HG03095 (cell line): ENCODE measurements around the gene CBX1.

ENCODE experiments used
- ATAC-seq: cut with Tn5 transposase; IDR thresholded peaks from one replicate; pipeline ENCODE4 v1.9.1; 2021; ENCODE audit warnings: moderate library complexity; ENCODE audit not compliant: unreplicated experiment

The CBX1 gene

GRCh38 chr17:48101012-48101720 lies at the start of gene CBX1:
Gene CBX1, minus strand, starts transcription at chr17:48101478. Its CDS starts 24,474 bp downstream, at chr17:48077004.
- peak; percentile 84 for ATAC-seq

DNA sequence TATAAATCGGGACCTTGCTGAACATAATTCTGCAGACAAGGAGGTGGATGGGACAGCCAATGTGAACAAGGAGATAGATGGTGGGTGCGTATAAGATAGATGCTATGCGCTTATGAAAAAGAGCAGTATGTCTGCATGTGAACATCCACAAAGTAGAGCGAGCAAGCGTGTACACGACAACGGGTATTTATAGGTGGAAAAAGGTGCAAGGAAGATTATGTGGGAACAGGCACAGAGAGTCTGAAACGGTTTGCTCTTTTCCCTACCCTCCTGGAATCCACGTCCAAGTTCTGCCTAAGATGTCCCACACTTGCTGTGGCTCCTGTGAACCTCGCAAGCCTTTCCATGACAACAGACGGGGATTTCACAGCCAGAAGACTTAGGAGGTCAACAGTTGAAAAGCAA lies 49.3 kb upstream of the CBX1 start:
- no peak for ATAC-seq

DNA sequence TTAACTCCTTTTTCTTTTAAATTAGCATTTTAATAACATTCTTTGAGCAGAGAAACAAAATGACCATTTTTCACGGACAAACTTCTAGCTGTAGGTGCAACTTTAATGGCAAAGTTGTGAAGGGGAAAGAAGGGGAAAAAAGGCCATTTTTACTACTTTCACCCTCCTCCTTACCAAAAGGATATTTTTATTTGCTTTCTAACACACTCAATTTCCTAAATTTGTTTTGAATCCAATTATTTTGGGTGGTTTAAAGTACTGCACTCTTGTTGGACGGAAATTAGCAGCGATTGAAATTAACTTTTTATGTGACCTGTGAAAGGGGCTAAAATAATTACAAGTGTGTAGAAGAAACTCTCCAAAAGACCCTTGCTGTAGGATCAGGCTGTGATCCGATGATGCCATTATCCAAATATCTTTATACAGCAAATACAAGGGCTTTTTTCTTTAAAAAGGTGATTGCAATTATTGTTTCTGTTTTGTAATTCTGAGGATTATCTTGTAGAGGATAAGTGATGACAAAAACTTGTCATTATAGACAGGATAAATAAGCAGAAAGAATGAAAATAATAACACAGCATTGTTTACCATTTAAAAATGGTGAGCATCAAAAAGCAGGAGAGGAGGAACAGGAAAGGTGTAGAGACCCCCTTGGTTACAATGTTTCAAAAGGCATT lies 48.6 kb upstream of the CBX1 start:
- ATAC-seq, result no peak

DNA sequence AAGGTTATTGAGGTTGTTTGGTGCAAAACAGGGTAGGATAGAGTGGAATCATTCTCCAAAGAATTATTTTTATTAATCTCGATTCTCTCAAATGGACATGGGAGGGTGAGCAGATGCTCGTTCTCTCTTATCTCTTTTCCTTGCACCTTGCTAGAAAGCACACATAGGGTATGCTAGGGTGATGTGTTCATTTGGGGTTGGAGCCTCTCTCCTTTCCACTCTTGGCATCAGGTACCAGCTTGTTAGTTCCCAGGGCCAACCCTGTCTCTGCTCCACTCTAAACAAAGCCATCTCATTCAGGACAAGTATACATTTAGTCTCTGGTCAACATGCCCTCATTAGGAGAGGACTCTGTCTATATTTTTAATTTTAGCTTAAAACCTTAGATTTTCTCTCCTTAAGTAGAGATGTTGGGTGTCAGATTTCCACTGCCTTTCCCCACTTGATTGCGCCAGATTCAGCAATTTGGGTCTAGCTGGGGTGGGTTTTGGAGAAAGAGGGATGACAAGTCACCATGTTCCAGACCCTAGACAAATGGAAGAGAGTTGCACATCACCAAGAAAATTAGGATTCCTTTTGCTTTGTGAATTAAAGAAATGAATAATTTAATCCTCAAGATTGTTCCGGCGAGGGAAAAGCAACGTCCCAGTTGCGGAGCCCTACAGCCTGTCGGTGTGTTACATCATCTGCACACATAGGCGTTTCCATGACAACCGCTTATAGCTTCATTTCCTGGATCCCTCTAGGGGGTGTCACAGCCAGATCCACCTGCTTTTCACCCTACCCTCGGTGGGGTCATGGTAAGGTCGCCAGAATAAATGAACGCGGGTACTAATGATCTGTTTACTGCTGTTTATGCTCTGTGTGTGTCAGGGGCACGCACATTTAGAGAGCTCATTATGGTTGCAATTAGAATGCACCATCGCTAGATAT lies 47.8 kb upstream of the CBX1 start:
- no peak for ATAC-seq

- ATAC-seq, result no peak
Measured at GRCh38 chr17:48148029-48148770, 46.9 kb upstream of the CBX1 start.

DNA sequence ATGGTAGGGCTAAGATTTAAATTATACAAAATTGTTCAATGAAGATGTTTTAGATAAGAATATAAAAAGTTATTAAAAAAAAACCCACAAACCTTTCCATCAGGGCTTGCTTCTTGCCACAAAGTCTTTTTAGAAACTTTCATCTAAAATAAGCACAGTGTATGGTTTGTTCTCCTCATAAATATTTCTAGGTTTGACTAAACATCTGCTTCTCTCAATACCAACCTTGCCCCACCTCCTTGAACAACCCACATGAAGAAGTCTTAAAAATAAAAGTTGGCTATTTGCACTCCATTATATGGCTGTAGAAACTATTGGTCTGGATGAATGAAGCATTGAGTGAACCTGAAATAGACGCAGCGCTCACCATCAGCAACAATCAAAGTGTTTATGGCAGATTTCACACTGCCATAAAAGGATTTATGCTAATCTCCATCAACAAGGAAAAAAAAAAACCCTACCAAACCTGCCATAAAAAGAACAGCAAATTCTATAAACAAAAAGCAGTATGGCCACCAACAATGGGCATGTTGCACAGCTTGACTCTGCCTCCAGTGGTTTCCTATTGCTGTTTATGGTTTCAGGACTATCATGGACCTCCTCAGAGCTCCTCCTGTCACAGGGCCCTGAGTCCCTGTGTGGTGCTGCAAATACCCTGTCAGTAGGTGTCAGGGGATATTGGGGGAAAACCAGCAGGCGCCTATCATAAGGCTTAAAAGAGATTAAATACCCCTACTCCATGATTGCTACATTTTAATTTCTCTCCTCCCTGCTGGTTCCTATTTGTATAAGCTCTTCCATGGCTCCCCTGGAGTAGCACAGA lies 43.9 kb upstream of the CBX1 start:
- no peak for ATAC-seq

DNA sequence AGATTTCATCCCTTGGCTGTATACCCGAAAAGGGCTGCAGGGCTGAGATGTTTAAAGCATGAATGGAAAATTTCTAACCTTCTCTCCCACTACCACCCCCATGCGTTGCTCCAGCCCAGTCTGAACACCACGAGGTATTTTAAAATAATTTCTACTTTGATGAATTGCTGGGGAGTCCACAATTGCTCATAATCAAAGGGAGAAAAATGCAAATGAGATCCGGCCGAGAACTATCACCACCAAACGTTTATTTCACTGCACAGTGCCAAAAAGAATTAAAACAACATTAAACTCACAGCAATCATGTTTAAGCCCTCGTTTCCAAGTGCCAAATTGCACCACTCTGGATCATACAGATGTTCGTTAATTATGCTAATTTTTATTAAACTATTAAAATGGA lies 43.0 kb upstream of the CBX1 start:
- no peak for ATAC-seq

DNA sequence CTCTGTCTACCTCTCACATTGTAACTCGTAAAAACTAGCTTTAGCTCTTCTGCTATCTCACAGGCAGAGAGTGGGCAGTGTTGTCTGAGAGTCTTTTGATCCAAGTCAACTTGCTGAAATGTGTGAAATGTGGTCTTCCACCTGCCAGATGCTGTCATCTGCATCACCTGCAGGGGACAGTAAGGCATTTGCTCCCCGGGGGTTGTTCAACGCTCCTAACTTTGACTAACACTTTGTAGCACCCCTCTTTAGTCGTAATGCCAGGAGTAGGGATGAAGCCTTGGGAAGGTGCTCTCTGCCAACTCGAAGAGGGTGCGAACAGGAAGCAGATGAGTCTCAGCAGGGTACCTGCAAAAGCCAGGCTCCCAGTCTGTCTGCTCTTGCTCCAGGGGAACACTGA lies 42.4 kb upstream of the CBX1 start:
- ATAC-seq, result no peak

- no peak for ATAC-seq
Measured at GRCh38 chr17:48139944-48140343, 38.7 kb upstream of the CBX1 start.

- no peak for ATAC-seq
Measured at GRCh38 chr17:48137656-48138055, 36.4 kb upstream of the CBX1 start.

GRCh38 chr17:48134912-48135480 lies 33.7 kb upstream of the CBX1 start:
- ATAC-seq, result no peak

GRCh38 chr17:48132385-48132784 lies 31.1 kb upstream of the CBX1 start:
- ATAC-seq, result no peak

- ATAC-seq, result no peak
Measured at GRCh38 chr17:48131216-48131824, 30.0 kb upstream of the CBX1 start.

DNA sequence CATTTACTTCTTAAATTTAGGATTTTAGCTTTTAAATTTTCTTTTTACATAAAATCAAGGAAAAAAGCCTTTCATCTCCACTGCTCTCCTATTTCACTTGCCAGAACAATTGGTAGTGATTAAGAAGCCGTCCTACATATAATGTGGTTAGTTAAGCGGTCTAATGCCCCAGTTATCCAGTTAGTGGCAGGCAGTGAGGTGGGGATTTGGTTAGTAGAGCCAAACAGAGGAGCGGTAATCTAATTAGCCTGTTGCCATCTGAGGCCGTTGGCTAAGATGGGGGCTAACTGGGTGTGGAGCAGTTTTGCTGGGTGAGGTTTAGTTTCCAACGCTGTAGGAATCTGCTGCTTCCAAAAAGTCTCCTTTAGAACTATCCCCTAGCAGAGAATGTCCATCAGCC lies 28.7 kb upstream of the CBX1 start:
- no peak for ATAC-seq

DNA sequence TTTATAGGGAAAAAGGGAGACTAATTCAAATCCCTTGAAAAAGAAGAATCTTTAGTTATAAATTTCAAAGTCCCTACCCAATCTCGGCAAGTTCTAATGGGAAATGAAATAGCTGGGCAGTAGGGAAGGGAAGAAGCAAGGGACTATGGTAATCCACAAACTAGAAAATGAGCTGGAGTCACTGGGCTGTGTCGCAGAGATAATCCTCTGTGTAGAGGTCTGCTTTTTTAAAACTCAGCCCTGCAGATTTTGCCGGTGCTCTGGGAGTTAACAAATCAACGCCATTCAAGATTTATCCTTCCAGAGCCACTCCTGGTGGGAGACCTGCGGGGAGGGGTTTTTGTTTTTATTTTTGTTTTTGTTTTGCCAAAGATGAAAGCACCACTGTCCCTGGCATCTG lies 27.1 kb upstream of the CBX1 start:
- ATAC-seq, result no peak

- ATAC-seq, result no peak
Measured at GRCh38 chr17:48127371-48128051, 26.2 kb upstream of the CBX1 start.

GRCh38 chr17:48126532-48126850 lies 25.2 kb upstream of the CBX1 start:
- no peak for ATAC-seq

GRCh38 chr17:48125829-48126531 lies 24.7 kb upstream of the CBX1 start:
- ATAC-seq, result no peak
